Activated CD4-positive, alpha-beta memory T cell treated with anti-CD3 and anti-CD28 coated beads for 36 hours (primary cell): ENCODE results near the gene KRT20. TPM values are rescaled to one million over a fixed set of nuclear protein-coding genes. Genes with fewer than 3 reads are reported as not detected.

ENCODE experiments used
- CTCF ChIA-PET: fragments of 350-600 bp; sonication (Branson Sonifier 250); formaldehyde crosslinking; loops from one replicate; lab custom pipeline; 2021; ENCODE audit warnings: antibody characterized with exemption, inconsistent platforms; lab: Charles Lee
- POLR2A ChIA-PET: fragments of 350-600 bp; sonication (Branson Sonifier 250); formaldehyde crosslinking; loops from one replicate; lab custom pipeline; 2021; ENCODE audit warnings: antibody characterized with exemption; lab: Charles Lee
- DNase-seq: peaks from one replicate; pipeline ENCODE4 v3.0.0-alpha.2; 2020
- H3K27ac Mint-ChIP-seq: one replicate; pipeline ENCODE4 v1.8.0; 2021; ENCODE audit warnings: mixed read lengths
- H3K27me3 Mint-ChIP-seq: one replicate; pipeline ENCODE4 v1.8.0; 2021; ENCODE audit warnings: mixed read lengths
- H3K36me3 Mint-ChIP-seq: one replicate; pipeline ENCODE4 v1.8.0; 2021; ENCODE audit warnings: mixed read lengths
- H3K4me1 Mint-ChIP-seq: one replicate; pipeline ENCODE4 v1.8.0; 2021; ENCODE audit warnings: low read depth, mixed read lengths
- H3K4me3 Mint-ChIP-seq: one replicate; pipeline ENCODE4 v1.8.0; 2021; ENCODE audit warnings: mild to moderate bottlenecking, mixed read lengths
- H3K9me3 Mint-ChIP-seq: one replicate; pipeline ENCODE4 v1.8.0; 2021; ENCODE audit warnings: mixed read lengths
- intact Hi-C: fragments of 100-400 bp; cut with micrococcal nuclease; formaldehyde crosslinking; loops from one replicate; pipeline ENCODE4 v1.15.1; 2023
- total RNA-seq, 2 experiments: library from RNA; stranded (reverse); gene quantifications; one replicate each; pipeline ENCODE4 v1.2.3, GENCODE V29; 2021

The KRT20 gene
- total RNA-seq, 2 experiments from 2014 or later, result not detected

GRCh38 chr17:40848583-40849235, 36.3 kb downstream of the KRT20 start:
- DNase-seq, result no peak
- intact Hi-C loops, result no loop called here
- Mint-ChIP-seq H3K4me1 (no peaks in the 10 kb centered on the region), H3K4me3 (no peak overlapping the region), H3K9me3 (no peaks in the 10 kb centered on the region), H3K27me3 (peaks cover 25% of the 10 kb centered on the region), H3K36me3 (no peaks in the 10 kb centered on the region), H3K27ac (no peak overlapping the region)
- CTCF ChIA-PET, result interaction anchor here (1.1 to 2.8 kb wide), 2 partner anchors 8 to 10 kb away, joined by 3 to 12 read pairs; no protein-coding TSS in a partner anchor
- POLR2A ChIA-PET, result no interaction called here

- intact Hi-C loops, result no loop called here
- no peaks in the 10 kb centered on the region for H3K36me3 Mint-ChIP-seq
- H3K4me3 Mint-ChIP-seq, result no peak overlapping the region
- no peaks in the 10 kb centered on the region for H3K9me3 Mint-ChIP-seq
- no peak for DNase-seq
- peaks cover 27% of the 10 kb centered on the region for H3K27me3 Mint-ChIP-seq
- H3K27ac Mint-ChIP-seq, result no peak overlapping the region
- ChIA-PET POLR2A (no interaction called here), CTCF (interaction anchor here (2.8 kb wide), 1 partner anchor 11 kb away, joined by 12 read pairs; no protein-coding TSS in a partner anchor)
- H3K4me1 Mint-ChIP-seq, result no peaks in the 10 kb centered on the region
These were observed 38.4 kb downstream of the KRT20 start for GRCh38 chr17:40846515-40847144.

- ChIA-PET POLR2A (no interaction called here), CTCF (interaction anchor here (0.6 to 1.5 kb wide), 2 partner anchors 12 to 13 kb away, joined by 3 to 5 read pairs; no protein-coding TSS in a partner anchor)
- Mint-ChIP-seq H3K4me3 (no peak overlapping the region), H3K27me3 (peaks cover 31% of the 10 kb centered on the region), H3K27ac (no peak overlapping the region), H3K9me3 (no peaks in the 10 kb centered on the region), H3K4me1 (no peaks in the 10 kb centered on the region), H3K36me3 (no peaks in the 10 kb centered on the region)
- no peak for DNase-seq
- intact Hi-C loops, result no loop called here
These were observed 40.4 kb downstream of the KRT20 start for GRCh38 chr17:40844671-40845107.

- ChIA-PET CTCF (no interaction called here), POLR2A (no interaction called here)
- Mint-ChIP-seq H3K4me3 (no peak overlapping the region), H3K36me3 (no peaks in the 10 kb centered on the region), H3K27me3 (peaks cover 29% of the 10 kb centered on the region), H3K9me3 (no peaks in the 10 kb centered on the region), H3K27ac (no peak overlapping the region), H3K4me1 (no peaks in the 10 kb centered on the region)
- intact Hi-C loops, result no loop called here
- DNase-seq, result no peak
These were observed 41.8 kb downstream of the KRT20 start for GRCh38 chr17:40843242-40843641.

GRCh38 chr17:40841246-40841645, 43.8 kb downstream of the KRT20 start:
- ChIA-PET POLR2A (no interaction called here), CTCF (interaction anchor here (0.5 kb wide), 1 partner anchor 135 kb away, joined by 4 read pairs; no protein-coding TSS in a partner anchor)
- intact Hi-C loops, result no loop called here

GRCh38 chr17:40839194-40839593, 45.8 kb downstream of the KRT20 start:
- DNase-seq, result no peak
- POLR2A ChIA-PET, result no interaction called here
- intact Hi-C loops, result no loop called here
- CTCF ChIA-PET, result interaction anchor here (0.6 to 1.6 kb wide), 2 partner anchors 10 to 824 kb away, joined by 3 to 4 read pairs; no protein-coding TSS in a partner anchor
- Mint-ChIP-seq H3K36me3 (no peaks in the 10 kb centered on the region), H3K9me3 (no peaks in the 10 kb centered on the region), H3K27ac (no peak overlapping the region), H3K4me3 (no peak overlapping the region), H3K4me1 (no peaks in the 10 kb centered on the region), H3K27me3 (peaks cover 13% of the 10 kb centered on the region)

More at GRCh38 chr17:40841246-40841645, 43.8 kb downstream of the KRT20 start:
- no peaks in the 10 kb centered on the region for H3K4me1 Mint-ChIP-seq
- DNase-seq, result no peak
- peaks cover 27% of the 10 kb centered on the region for H3K27me3 Mint-ChIP-seq
- H3K4me3 Mint-ChIP-seq, result no peak overlapping the region
- H3K27ac Mint-ChIP-seq, result no peak overlapping the region
- no peaks in the 10 kb centered on the region for H3K36me3 Mint-ChIP-seq
- no peaks in the 10 kb centered on the region for H3K9me3 Mint-ChIP-seq

GRCh38 chr17:40836020-40836419, 49.0 kb downstream of the KRT20 start:
- CTCF ChIA-PET, result no interaction called here

GRCh38 chr17:40833882-40834281, 51.2 kb downstream of the KRT20 start:
- POLR2A ChIA-PET, result no interaction called here

More at GRCh38 chr17:40836020-40836419, 49.0 kb downstream of the KRT20 start:
- Mint-ChIP-seq H3K4me3 (no peak overlapping the region), H3K4me1 (peaks cover 3% of the 10 kb centered on the region), H3K36me3 (no peaks in the 10 kb centered on the region), H3K27me3 (peaks cover under 1% of the 10 kb centered on the region), H3K9me3 (no peaks in the 10 kb centered on the region), H3K27ac (no peak overlapping the region)
- no peak for DNase-seq
- POLR2A ChIA-PET, result no interaction called here
- intact Hi-C loops, result no loop called here

GRCh38 chr17:40832840-40833239, 52.2 kb downstream of the KRT20 start:
- H3K27ac Mint-ChIP-seq, result no peak overlapping the region
- H3K4me1 Mint-ChIP-seq, result peaks cover 6% of the 10 kb centered on the region
- no peak overlapping the region for H3K4me3 Mint-ChIP-seq
- H3K36me3 Mint-ChIP-seq, result no peaks in the 10 kb centered on the region
- intact Hi-C loops, result no loop called here
- DNase-seq, result no peak
- no peaks in the 10 kb centered on the region for H3K9me3 Mint-ChIP-seq
- ChIA-PET POLR2A (no interaction called here), CTCF (interaction anchor here (0.6 to 1.2 kb wide), 2 partner anchors 64 to 830 kb away, joined by 3 to 5 read pairs; no protein-coding TSS in a partner anchor)
- H3K27me3 Mint-ChIP-seq, result no peaks in the 10 kb centered on the region

More at GRCh38 chr17:40833882-40834281, 51.2 kb downstream of the KRT20 start:
- Mint-ChIP-seq H3K27me3 (no peaks in the 10 kb centered on the region), H3K27ac (no peak overlapping the region), H3K9me3 (no peaks in the 10 kb centered on the region), H3K4me3 (no peak overlapping the region), H3K36me3 (no peaks in the 10 kb centered on the region), H3K4me1 (peaks cover 3% of the 10 kb centered on the region)
- no peak for DNase-seq
- CTCF ChIA-PET, result no interaction called here
- intact Hi-C loops, result no loop called here

- no peak overlapping the region for H3K27ac Mint-ChIP-seq
- peaks cover 2% of the 10 kb centered on the region for H3K27me3 Mint-ChIP-seq
- H3K4me3 Mint-ChIP-seq, result no peak overlapping the region
- no peaks in the 10 kb centered on the region for H3K9me3 Mint-ChIP-seq
- peaks cover 12% of the 10 kb centered on the region for H3K4me1 Mint-ChIP-seq
- no peak for DNase-seq
- ChIA-PET POLR2A (no interaction called here), CTCF (interaction anchor here (2.1 kb wide), 1 partner anchor 833 kb away, joined by 7 read pairs; no protein-coding TSS in a partner anchor)
- intact Hi-C loops, result no loop called here
- no peaks in the 10 kb centered on the region for H3K36me3 Mint-ChIP-seq
These were observed 54.8 kb downstream of the KRT20 start for GRCh38 chr17:40830085-40830776.

GRCh38 chr17:40828454-40829044, 56.5 kb downstream of the KRT20 start:
- no peak overlapping the region for H3K4me3 Mint-ChIP-seq
- peaks cover 2% of the 10 kb centered on the region for H3K27me3 Mint-ChIP-seq
- no peaks in the 10 kb centered on the region for H3K36me3 Mint-ChIP-seq
- peaks cover 12% of the 10 kb centered on the region for H3K4me1 Mint-ChIP-seq
- no peak overlapping the region for H3K27ac Mint-ChIP-seq
- DNase-seq, result no peak
- ChIA-PET POLR2A (interaction anchor here (1.0 kb wide), 1 partner anchor 9 kb away, joined by 5 read pairs; no protein-coding TSS in a partner anchor), CTCF (interaction anchor here (0.6 kb wide), 1 partner anchor 10 kb away, joined by 3 read pairs; no protein-coding TSS in a partner anchor)
- intact Hi-C loops, result no loop called here
- no peaks in the 10 kb centered on the region for H3K9me3 Mint-ChIP-seq
